Neural cell (in vitro differentiated cells): ENCODE data around the gene ZNF527.

Experiments used
- EP300 ChIP-seq: fragments of 450-650 bp; conservative IDR thresholded peaks from 2 replicates; pipeline ENCODE4 v1.6.1; 2014; ENCODE audit warnings: antibody characterized with exemption, mild to moderate bottlenecking, moderate library complexity; ENCODE audit not compliant: poor library complexity, severe bottlenecking
- EZH2 ChIP-seq: fragments of 200-600, 300-800 bp; shearing (Covaris generic), sonication (generic); IDR thresholded peaks from 2 replicates; pipeline ENCODE4 v1.6.1; 2014; ENCODE audit warnings: antibody characterized with exemption, low read length, borderline replicate concordance, mild to moderate bottlenecking; ENCODE audit not compliant: insufficient read depth, poor library complexity, severe bottlenecking
- SMC3 ChIP-seq: fragments of 450-650 bp; conservative IDR thresholded peaks from 2 replicates; pipeline ENCODE4 v1.6.1; 2014; ENCODE audit warnings: antibody characterized with exemption, mild to moderate bottlenecking, moderate library complexity; ENCODE audit not compliant: poor library complexity
- TF ChIP-seq, protein P1 (sequence below): fragments of 450-650 bp; IDR thresholded peaks from 2 replicates; pipeline ENCODE4 v1.5.1; 2014; ENCODE audit warnings: antibody characterized with exemption, mild to moderate bottlenecking, moderate library complexity; ENCODE audit not compliant: poor library complexity, severe bottlenecking

DNA sequence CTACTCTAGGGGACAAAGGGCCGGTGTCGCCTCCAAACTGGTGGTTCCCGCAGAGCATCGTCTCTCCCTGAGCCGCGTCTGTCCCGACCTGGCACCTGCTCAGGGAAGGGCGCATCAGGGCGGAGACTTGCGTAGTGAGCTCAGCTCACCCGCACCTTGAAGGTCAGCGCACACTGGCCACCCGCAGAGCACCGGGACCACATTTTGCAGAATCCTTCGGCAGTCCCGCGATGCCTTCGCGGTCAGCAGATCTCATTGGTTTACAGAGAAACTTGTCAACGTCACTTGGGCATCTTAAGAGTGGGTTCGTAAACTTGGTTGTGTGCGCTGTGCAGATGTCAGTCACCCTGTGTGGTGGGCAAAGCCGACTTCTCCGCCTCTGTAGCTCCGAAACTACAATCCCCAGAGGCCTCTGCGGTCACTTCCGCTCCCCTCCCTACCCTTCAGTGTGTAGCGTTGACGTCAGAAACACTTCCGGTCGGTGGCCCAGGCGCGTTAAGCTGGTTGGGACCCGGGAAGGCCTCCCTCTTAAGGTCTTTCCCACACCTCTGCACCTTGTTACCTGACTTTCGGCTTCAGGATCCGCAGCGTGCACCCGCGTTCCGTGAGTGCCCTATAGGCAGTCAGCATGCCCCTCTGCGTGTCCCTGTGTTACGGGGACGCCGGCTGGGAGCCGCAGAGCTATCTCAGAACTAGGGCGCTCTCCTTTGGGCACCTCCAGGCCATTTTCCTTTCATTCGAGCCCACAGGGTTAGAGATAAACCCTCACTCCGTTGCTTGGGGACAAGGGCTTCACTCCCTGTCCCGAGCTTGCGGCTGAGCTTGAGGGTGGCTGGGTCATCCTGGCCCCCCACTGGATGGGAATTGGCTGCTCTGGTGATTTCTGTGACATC is 36.5 kb upstream of the ZNF527 start:
- TF ChIP-seq, protein P1, sequence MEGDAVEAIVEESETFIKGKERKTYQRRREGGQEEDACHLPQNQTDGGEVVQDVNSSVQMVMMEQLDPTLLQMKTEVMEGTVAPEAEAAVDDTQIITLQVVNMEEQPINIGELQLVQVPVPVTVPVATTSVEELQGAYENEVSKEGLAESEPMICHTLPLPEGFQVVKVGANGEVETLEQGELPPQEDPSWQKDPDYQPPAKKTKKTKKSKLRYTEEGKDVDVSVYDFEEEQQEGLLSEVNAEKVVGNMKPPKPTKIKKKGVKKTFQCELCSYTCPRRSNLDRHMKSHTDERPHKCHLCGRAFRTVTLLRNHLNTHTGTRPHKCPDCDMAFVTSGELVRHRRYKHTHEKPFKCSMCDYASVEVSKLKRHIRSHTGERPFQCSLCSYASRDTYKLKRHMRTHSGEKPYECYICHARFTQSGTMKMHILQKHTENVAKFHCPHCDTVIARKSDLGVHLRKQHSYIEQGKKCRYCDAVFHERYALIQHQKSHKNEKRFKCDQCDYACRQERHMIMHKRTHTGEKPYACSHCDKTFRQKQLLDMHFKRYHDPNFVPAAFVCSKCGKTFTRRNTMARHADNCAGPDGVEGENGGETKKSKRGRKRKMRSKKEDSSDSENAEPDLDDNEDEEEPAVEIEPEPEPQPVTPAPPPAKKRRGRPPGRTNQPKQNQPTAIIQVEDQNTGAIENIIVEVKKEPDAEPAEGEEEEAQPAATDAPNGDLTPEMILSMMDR = no peak
- TF ChIP-seq EZH2 (no peak), EP300 (peak; percentile 35), SMC3 (peak; percentile 27)
